Activated T-helper 9 cell treated with anti-CD3 and anti-CD28 coated beads, Interleukin-2, amount 50 U/mL, for 16 hours (primary cell): Measurements from ENCODE around the gene RNU6-1.

ENCODE experiments used
- DNase-seq: peaks from one replicate; pipeline ENCODE4 v3.0.0-alpha.2; 2020; ENCODE audit warnings: low read depth

RNU6-1 gene

DNA sequence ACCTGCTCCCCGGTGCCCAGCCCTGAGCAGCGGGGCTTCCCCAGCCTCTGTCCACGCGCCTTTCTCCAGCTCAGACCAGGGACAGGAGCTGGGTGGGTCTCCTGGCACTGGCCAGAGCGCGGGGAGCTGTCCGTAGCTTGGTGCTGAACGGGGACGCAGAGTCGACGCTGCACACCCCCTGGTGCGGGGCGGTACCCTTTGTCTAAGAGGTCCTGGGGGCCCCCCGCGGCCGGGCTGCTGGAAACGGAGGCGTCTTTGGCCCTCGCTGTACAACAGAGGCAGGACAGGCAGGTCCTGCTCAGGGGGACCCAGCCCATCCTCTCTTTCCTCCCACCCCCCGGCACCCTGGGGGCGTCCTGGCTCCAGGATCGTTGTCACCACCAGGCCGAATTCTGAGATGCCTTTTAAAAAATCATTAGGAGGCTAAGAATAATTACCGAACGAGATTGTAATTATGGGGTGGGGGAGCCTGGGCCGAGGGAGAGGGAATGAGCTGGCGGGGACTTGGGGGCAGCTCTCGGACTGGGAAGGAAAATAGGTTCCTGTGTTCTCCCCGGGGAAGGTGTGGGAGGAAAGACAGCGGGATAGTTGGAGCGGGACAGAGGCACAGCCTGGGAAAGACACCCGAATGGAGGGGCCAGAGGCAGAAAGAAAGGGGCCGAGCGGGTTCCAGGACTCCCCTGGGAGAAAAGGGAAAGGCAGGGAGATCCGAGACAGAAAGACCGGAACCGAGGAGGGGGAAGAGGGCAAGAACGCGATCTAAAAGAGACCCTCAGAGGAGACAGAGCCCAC, 18.7 kb downstream of the RNU6-1 start:
- DNase-seq = no peak

DNA sequence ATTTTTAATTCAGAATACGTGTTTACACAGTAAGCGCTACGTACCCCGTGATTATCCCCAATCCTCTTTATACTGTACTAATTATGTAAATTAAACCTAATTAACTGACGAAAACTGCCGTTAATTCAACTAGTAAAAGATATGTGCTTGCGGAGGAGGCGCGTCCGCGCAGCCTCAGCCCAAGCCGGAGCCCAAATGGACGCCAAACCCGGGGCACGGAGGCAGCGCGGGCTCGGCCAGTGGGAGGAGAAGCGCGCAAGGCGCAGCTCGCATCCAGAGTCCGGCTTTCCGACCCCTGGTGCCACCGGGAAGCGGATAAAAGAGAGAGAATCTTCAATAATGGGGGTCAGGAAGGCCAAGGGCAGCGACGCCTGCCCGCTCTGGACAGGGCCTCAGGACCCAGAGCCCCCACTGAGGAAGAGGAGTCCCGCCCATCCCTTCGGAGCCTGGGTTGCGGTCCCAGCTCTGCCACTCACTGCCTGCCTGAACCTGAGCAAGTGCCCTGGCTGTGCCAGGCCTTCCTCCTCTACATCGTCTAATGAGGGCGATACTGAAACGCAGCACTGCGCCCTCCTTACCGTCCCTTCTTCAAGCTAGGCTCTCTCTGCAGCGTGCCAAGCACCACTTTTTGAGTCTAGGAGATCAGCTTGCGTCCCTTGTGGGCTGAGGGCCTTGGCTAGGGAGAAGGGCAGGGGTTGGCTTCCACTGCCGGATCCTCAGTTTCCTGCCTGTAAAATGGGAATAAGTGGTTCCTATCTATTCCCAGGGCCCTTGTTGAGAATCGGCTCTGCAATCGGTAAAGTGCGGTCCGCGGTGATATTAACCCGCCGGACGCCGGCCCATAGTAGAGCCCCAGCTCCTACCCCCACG, 19.5 kb downstream of the RNU6-1 start:
- DNase-seq = no peak

GRCh38 chr15:67819636-67820035, 20.2 kb downstream of the RNU6-1 start:
- DNase-seq = no peak

- DNase-seq = no peak
Observed at GRCh38 chr15:67818464-67818863, 21.4 kb downstream of the RNU6-1 start.

GRCh38 chr15:67816668-67817067, 23.2 kb downstream of the RNU6-1 start:
- no peak for DNase-seq

- no peak for DNase-seq
Observed at GRCh38 chr15:67815036-67815592, 24.7 kb downstream of the RNU6-1 start.

- DNase-seq = no peak
Observed at GRCh38 chr15:67813104-67813634, 26.7 kb downstream of the RNU6-1 start.

DNA sequence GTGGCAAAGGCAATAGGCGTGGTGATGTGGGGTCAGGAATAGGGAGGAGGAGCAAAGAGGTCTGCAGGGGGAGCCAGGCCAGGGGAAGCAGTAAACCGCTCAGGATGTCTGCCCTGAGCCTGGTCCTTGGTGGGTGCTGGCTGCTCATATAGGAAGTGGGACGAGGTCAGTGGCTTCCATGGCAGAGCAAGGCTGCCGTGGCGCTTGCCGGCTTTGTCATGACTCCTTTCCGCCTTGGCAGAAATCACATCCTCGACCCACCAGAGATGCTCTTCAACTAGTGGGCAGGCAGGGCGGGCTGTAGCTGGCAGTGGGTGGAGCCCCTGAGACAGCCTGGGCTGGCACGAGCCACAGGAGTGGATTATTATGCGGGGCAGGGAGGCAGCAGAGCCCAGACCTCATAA, 27.6 kb downstream of the RNU6-1 start:
- no peak for DNase-seq

DNA sequence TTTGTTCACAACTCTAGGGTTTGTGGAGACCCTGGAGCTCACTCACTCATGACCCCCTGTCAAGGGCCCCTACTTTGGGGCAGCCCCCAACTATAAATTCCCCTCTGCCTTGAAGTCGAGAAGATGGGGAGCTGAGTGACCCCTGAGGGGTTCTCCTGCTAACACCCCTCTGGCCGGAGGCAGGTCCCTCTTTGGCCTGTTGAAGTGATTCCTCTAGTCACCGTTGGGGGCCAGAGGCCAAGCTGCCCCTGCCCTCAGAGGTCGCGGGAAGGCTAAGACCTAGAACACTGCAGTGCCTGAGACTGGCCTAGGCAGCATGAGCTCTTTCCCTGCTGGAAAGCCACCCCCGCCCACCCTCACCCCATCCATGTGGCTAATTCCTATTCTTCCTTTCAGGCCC, 30.0 kb downstream of the RNU6-1 start:
- no peak for DNase-seq

- no peak for DNase-seq
Observed at GRCh38 chr15:67809441-67809840, 30.4 kb downstream of the RNU6-1 start.

DNA sequence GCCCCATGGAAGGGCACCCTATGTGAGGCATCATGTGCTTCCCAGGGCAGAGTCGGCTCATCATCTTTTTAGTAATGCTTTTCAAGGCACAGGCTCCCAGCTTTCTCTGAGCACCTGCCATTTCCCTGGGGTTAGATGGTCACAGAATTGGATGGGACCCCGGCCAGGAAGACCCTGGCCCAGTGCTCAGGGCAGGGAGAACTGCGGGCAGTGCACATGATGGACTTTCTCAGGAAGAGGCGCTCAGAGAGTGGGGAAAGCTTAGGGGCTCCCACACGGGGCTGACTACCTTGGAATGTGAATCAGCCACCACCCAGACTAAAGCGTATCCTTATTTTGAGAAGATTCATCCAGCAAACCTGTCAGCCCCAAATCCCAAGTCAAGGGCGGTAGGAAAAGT, 31.0 kb downstream of the RNU6-1 start:
- DNase-seq = no peak

GRCh38 chr15:67807836-67808235, 32.0 kb downstream of the RNU6-1 start:
- DNase-seq = no peak

GRCh38 chr15:67807141-67807540, 32.7 kb downstream of the RNU6-1 start:
- no peak for DNase-seq

- DNase-seq = no peak
Observed at GRCh38 chr15:67806536-67806935, 33.3 kb downstream of the RNU6-1 start.

DNA sequence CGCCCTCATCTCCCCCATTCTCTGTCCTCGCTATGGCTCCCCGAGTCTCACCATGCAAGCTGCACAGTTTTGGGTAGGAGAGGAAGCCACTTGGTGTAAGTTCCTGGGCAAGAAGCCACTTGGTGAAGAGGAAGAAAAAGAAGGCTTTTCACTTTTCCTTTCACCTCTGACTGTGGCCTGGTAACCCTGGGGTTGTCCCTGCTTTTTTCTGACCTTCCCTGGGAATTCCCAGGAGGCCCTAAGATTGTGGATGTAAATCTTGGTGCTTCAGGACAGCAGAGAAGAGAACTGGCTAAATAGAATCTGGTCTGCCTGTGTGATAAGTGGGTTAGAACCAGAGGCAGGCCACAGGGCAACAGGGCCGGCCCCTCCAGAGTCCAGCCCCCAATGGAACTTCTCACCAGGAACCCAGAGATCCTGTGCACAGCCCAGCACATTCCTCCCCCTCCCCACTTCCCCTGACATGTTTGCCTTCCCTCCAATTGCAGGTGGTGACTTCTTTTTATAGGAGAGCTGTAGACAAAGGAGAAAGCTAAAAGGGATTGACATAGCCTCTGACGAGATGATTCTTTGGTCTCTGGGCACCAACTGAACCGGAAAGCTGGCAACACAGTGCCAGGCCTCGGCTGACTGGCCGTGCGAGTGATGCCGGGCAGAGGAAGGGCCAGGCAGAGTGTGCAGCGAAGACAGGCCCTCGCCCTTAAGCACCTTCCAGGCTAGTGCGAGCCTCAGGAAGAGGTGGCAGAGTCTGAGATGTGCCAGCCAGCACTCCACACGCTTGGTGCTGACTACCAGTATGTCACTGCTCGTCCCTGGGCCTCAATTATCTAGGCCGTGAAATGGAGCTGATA, 34.0 kb downstream of the RNU6-1 start:
- no peak for DNase-seq

- DNase-seq = no peak
Observed at GRCh38 chr15:67805008-67805665, 34.7 kb downstream of the RNU6-1 start.

GRCh38 chr15:67803996-67804843, 35.6 kb downstream of the RNU6-1 start:
- no peak for DNase-seq

- DNase-seq = no peak
Observed at GRCh38 chr15:67803299-67803698, 36.5 kb downstream of the RNU6-1 start.

GRCh38 chr15:67801926-67802914, 37.6 kb downstream of the RNU6-1 start:
- DNase-seq = no peak
